RWPE1 (cell line): Measurements from ENCODE around the gene SLC6A19.

Experiments
- CTCF ChIA-PET: fragments of 350-600 bp; sonication (Branson Sonifier 250); formaldehyde crosslinking; extraction: SDS; loops from one replicate; lab custom pipeline; 2021; lab: Yijun Ruan, JAX
- POLR2A ChIA-PET: fragments of 400-600 bp; formaldehyde crosslinking; extraction: SDS; loops from one replicate; lab custom pipeline; 2020; ENCODE audit warnings: antibody characterized with exemption; ENCODE audit not compliant: low non-redundant PET; lab: Yijun Ruan, JAX
- DNase-seq: peaks from one replicate; pipeline ENCODE4 v3.0.0; 2012; ENCODE audit warnings: low spot score
- H3K27ac ChIP-seq: fragments of 450-650 bp; 2 replicates; pipeline ENCODE4 v1.5.1; 2017
- TF ChIP-seq, protein P1 (sequence below): fragments of 450-650 bp; conservative IDR thresholded peaks from 2 replicates; pipeline ENCODE4 v1.5.1; 2017; ENCODE audit warnings: low read depth, mild to moderate bottlenecking

SLC6A19 gene

DNA sequence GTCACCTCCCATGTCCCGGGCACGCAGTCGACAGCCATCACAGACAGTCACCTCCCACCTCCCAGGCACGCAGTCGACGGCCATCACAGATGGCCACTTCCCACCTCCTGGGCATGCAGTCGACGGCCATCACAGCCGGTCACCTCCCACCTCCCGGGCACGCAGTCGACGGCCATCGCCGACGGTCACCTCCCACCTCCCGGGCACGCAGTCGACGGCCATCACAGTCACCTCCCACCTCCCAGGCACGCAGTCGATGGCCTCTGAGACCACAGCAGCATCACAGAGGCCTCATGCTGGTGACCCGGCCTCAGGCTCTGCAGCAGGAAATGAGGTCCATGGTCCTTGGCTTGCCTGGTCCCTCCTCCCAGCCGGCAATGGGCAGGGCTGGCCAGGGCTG is 5.5 kb upstream of the SLC6A19 start:
- POLR2A ChIA-PET, result no interaction called here
- no peak for DNase-seq
- TF ChIP-seq, protein P1, sequence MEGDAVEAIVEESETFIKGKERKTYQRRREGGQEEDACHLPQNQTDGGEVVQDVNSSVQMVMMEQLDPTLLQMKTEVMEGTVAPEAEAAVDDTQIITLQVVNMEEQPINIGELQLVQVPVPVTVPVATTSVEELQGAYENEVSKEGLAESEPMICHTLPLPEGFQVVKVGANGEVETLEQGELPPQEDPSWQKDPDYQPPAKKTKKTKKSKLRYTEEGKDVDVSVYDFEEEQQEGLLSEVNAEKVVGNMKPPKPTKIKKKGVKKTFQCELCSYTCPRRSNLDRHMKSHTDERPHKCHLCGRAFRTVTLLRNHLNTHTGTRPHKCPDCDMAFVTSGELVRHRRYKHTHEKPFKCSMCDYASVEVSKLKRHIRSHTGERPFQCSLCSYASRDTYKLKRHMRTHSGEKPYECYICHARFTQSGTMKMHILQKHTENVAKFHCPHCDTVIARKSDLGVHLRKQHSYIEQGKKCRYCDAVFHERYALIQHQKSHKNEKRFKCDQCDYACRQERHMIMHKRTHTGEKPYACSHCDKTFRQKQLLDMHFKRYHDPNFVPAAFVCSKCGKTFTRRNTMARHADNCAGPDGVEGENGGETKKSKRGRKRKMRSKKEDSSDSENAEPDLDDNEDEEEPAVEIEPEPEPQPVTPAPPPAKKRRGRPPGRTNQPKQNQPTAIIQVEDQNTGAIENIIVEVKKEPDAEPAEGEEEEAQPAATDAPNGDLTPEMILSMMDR, result no peak
- no peak overlapping the region for H3K27ac ChIP-seq
- CTCF ChIA-PET, result no interaction called here

DNA sequence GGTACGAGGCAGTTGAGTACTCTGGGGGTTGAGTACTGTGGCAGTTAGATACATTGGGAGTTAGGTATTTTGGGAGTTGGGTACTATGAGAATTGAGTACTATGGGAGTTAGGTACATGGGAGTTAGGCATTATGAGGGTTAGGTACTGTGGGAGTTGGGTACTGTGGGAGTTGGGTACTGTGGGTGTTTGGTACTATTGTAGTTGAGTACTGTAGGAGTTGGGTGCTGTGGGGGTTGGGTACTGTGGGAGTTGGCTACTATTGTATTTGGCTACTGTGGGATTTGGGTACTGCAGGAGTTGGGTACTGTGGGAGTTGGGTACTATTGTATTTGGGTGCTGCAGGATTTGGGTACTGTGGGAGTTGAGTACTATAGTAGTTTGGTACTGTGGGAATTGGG is 4.8 kb upstream of the SLC6A19 start:
- no peak for DNase-seq
- H3K27ac ChIP-seq, result no peak overlapping the region
- CTCF ChIA-PET, result no interaction called here
- TF ChIP-seq, protein P1, result no peak
- POLR2A ChIA-PET, result no interaction called here

GRCh38 chr5:1197876-1198666 is 3.3 kb upstream of the SLC6A19 start:
- TF ChIP-seq, protein P1, result no peak
- CTCF ChIA-PET, result no interaction called here
- POLR2A ChIA-PET, result no interaction called here
- no peak overlapping the region for H3K27ac ChIP-seq
- DNase-seq, result no peak

- ChIA-PET CTCF (no interaction called here), POLR2A (no interaction called here)
- DNase-seq, result no peak
- H3K27ac ChIP-seq, result no peak overlapping the region
- TF ChIP-seq, protein P1, result no peak
These were observed 2.1 kb upstream of the SLC6A19 start for GRCh38 chr5:1199340-1199648.

DNA sequence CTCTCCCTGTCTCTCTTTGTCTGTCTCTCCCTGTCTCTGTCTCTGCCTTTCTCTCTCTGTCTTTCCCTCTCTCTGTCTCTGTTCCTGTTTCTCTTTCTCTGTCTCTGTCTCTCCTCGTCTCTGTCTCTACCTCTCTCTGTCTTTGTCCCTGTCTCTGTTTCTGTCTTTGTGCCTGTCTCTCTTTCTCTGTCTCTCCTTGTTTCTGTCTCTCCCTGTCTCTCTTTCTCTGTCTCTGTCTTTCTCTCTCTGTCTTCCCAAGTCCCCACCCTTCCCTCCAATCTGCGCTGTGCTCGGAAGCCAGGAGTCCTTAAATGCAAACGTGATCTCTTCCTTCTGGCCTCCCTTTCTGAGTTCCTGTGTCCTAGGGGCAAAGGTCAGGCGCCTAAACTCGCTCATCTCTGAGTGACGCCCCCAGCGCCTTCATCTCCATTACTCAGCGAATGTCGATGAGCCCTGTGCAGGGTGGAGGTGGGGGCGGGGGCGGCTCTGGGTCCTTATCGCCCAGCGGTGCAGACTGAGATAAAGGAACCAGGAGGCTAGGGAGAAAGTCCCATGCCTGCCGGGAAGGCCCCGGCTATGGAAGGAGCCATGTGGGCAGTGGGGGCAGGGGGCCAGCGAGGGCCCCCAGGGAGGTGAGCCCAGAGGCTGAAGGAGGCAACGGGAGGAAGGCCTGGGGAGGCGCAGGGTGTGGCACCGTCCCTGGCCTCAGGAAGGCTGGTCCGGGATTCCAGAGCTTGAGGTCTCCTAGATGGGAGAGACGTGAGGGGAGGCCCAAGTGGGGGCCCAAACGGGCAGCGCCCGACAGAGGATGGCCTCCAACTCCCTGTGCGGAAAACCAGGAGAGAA is 1.5 kb upstream of the SLC6A19 start:
- CTCF ChIA-PET, result no interaction called here
- DNase-seq, result no peak

More for the DNA sequence above, 1.5 kb upstream of the SLC6A19 start:
- TF ChIP-seq, protein P1, result no peak
- POLR2A ChIA-PET, result no interaction called here
- H3K27ac ChIP-seq, result no peak overlapping the region
